ENCODE data around the gene FXYD6. TPM values are rescaled to one million over a fixed set of nuclear protein-coding genes. Genes with fewer than 3 reads are reported as not detected.

FXYD6 gene
- total RNA-seq, 4 donors from 2014 or later: 2.9 to 17.7 (median 5.4) TPM

GRCh38 chr11:117833401-117833891, 43.0 kb downstream of the FXYD6 start:
- H3K27me3 ChIP-seq: no peaks in the 10 kb centered on the region
- peak; percentile 89 to 91 for ATAC-seq
- no peaks in the 10 kb centered on the region for H3K9me3 ChIP-seq
- no peak overlapping the region for H3K4me3 ChIP-seq
- peak overlapping the region; percentile 48 to 84 (median 72) for H3K27ac ChIP-seq
- DNase-seq: peak; percentile 89 to 96
- in situ Hi-C loops (cut with MboI; ENCODE audit: low sequenced_read_pairs in 4 of 4): no loop called here
- intact Hi-C loops (cut with DNase I; ENCODE audit: low total_unique reads): no loop called here
- peaks cover 8 to 21% of the 10 kb centered on the region in 2 donors for H3K4me1 ChIP-seq
- no peaks in the 10 kb centered on the region for H3K36me3 ChIP-seq
- TF ChIP-seq POLR2A (IDR thresholded peaks at IDR 0.05): no peak
- no peak for TF ChIP-seq CTCF (IDR thresholded peaks at IDR 0.05 in 4 of 5, conservative IDR thresholded peaks at IDR 0.05 in 1 of 5)

- no peaks in the 10 kb centered on the region for H3K27me3 ChIP-seq
Observed at GRCh38 chr11:117832511-117832910, 43.9 kb downstream of the FXYD6 start.

GRCh38 chr11:117831661-117832415, 44.6 kb downstream of the FXYD6 start:
- peaks cover 8 to 21% of the 10 kb centered on the region in 2 donors for H3K4me1 ChIP-seq
- no peak overlapping the region for H3K27ac ChIP-seq
- TF ChIP-seq POLR2A (IDR thresholded peaks at IDR 0.05) (no peak), CTCF (IDR thresholded peaks at IDR 0.05 in 4 of 5, conservative IDR thresholded peaks at IDR 0.05 in 1 of 5) (no peak)
- H3K36me3 ChIP-seq: no peaks in the 10 kb centered on the region
- in situ Hi-C loops (cut with MboI; ENCODE audit: low sequenced_read_pairs in 4 of 4): no loop called here
- ATAC-seq (no peak), DNase-seq (no peak)
- intact Hi-C loops (cut with DNase I; ENCODE audit: low total_unique reads): no loop called here
- no peaks in the 10 kb centered on the region for H3K27me3 ChIP-seq
- H3K9me3 ChIP-seq: no peaks in the 10 kb centered on the region
- no peak overlapping the region for H3K4me3 ChIP-seq

More at GRCh38 chr11:117832511-117832910, 43.9 kb downstream of the FXYD6 start:
- Histone ChIP-seq H3K4me3 (no peak overlapping the region), H3K36me3 (no peaks in the 10 kb centered on the region), H3K4me1 (peaks cover 8 to 21% of the 10 kb centered on the region in 2 donors), H3K27ac (peak overlapping the region in 2 of 4 donors; percentile 42 to 84), H3K9me3 (no peaks in the 10 kb centered on the region)
- intact Hi-C loops (cut with DNase I; ENCODE audit: low total_unique reads) (no loop called here), in situ Hi-C loops (cut with MboI; ENCODE audit: low sequenced_read_pairs in 4 of 4) (no loop called here)
- TF ChIP-seq POLR2A (IDR thresholded peaks at IDR 0.05) (no peak), CTCF (IDR thresholded peaks at IDR 0.05 in 4 of 5, conservative IDR thresholded peaks at IDR 0.05 in 1 of 5) (no peak)
- no peak for DNase-seq
- ATAC-seq: no peak

- in situ Hi-C loops (cut with MboI; ENCODE audit: low sequenced_read_pairs in 4 of 4) (no loop called here), intact Hi-C loops (cut with DNase I; ENCODE audit: low total_unique reads) (no loop called here)
- DNase-seq (no peak), ATAC-seq (no peak)
- H3K27ac ChIP-seq: no peak overlapping the region
- no peaks in the 10 kb centered on the region for H3K27me3 ChIP-seq
- TF ChIP-seq CTCF (IDR thresholded peaks at IDR 0.05 in 4 of 5, conservative IDR thresholded peaks at IDR 0.05 in 1 of 5) (no peak), POLR2A (IDR thresholded peaks at IDR 0.05) (no peak)
- no peaks in the 10 kb centered on the region for H3K36me3 ChIP-seq
- H3K4me3 ChIP-seq: no peak overlapping the region
- no peaks in the 10 kb centered on the region for H3K9me3 ChIP-seq
- peaks cover 8 to 21% of the 10 kb centered on the region in 2 donors for H3K4me1 ChIP-seq
Observed at GRCh38 chr11:117830674-117831351, 45.6 kb downstream of the FXYD6 start.

All from gastrocnemius medialis (tissue), 4 donors.